Measurements from ENCODE around the gene TBC1D1.

The TBC1D1 gene

GRCh38 chr4:38178392-38178995 is 287.6 kb downstream of the TBC1D1 start:
- no peak for DNase-seq

- peak; percentile 68 for DNase-seq
Measured at GRCh38 chr4:38179690-38180377, 288.9 kb downstream of the TBC1D1 start.

- DNase-seq = no peak
Measured at GRCh38 chr4:38180456-38180855, 289.6 kb downstream of the TBC1D1 start.

GRCh38 chr4:38181286-38181685 is 290.4 kb downstream of the TBC1D1 start:
- DNase-seq = no peak

- no peak for DNase-seq
Measured at GRCh38 chr4:38182334-38182998, 291.6 kb downstream of the TBC1D1 start.

GRCh38 chr4:38184404-38184803 is 293.5 kb downstream of the TBC1D1 start:
- DNase-seq = no peak

- DNase-seq = no peak
Measured at GRCh38 chr4:38185406-38186144, 294.7 kb downstream of the TBC1D1 start.

- DNase-seq = no peak
Measured at GRCh38 chr4:38188136-38188535, 297.3 kb downstream of the TBC1D1 start.

- DNase-seq = no peak
Measured at GRCh38 chr4:38188631-38189101, 297.8 kb downstream of the TBC1D1 start.
